ENCODE results near the gene ING5.

The ING5 gene

DNA sequence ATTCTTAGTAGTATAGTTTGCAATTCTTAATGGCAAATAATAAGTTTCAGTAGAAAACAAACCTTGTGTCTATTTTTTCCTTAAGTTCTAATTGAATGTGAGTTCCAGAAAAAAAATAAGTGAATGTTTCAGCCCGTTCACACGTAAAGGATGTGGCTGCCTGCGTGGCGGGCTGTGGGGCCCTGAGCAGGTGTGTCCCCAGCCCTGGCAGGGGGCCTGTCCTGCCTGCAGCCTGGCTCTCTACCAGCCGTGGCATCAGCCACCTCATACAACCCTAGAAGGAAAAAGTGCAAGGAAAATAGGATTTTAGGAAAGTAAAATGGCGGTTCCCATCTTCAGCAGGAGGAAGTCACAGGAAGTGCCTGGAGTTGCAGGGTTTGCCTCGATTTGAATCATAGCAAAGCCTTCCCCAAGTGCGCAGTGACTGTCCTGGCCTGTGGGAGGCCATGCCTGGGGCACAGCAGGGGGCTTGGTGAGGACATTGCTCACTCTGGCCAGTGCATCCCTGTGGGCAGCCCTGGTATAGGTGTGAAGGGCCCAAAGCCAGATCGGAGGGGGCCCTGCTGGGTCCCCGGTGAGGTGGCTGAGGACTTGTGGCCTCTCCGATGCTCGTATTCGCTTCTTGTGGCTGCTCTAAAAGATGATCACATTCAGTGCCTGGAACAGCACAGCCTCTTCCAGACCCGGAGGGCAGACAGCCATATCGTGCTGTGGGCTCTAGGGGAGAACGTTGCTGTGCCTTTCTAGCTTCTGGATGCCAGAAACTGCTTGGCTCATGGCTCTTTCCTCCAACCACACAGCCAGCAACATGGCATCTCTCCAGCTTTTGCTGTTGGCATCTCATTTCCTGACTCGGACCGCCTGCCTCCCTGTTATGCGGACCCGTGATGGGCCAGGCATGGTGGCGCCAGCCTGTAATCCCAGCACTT is 27.8 kb upstream of the ING5 start:
- Histone ChIP-seq H3K9me3 (ENCODE audit: control insufficient read depth, low read length) (no peaks in the 10 kb centered on the region), H3K27me3 (replicated peaks; ENCODE audit: control insufficient read depth, insufficient read depth, low read length) (no peaks in the 10 kb centered on the region), H3K36me3 (ENCODE audit: control insufficient read depth, insufficient read depth, low read length, severe bottlenecking) (peaks cover 42% of the 10 kb centered on the region), H3K4me3 (ENCODE audit: low read length) (no peak overlapping the region), H3K4me1 (ENCODE audit: control insufficient read depth, insufficient read depth, low read length) (no peaks in the 10 kb centered on the region), H3K9ac (ENCODE audit: low read length) (no peak overlapping the region)
- DNase-seq (ENCODE audit: low read depth), result no peak

DNA sequence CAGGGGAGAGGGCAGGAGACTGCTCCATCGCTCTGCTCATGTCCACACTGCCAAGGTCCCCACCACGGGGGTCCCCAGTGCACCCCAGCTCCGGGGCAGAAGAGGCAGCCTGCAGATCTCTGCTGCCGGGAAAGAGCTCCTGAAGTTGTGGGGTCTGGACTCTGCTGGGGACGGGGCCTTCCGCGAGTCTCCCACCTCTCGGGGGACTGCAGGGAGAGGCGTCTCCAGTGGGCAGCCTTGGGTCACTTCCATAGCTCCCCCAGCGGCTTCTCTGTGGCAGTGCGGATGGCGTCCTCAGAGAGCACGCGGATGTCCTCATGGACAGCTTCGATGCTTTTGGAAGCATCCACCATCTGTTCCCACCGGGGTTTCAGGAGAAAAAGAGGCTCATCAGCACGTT is 26.0 kb upstream of the ING5 start:
- Histone ChIP-seq H3K9me3 (ENCODE audit: control insufficient read depth, low read length) (no peaks in the 10 kb centered on the region), H3K27me3 (replicated peaks; ENCODE audit: control insufficient read depth, insufficient read depth, low read length) (no peaks in the 10 kb centered on the region), H3K4me1 (ENCODE audit: control insufficient read depth, insufficient read depth, low read length) (peaks cover 10% of the 10 kb centered on the region), H3K36me3 (ENCODE audit: control insufficient read depth, insufficient read depth, low read length, severe bottlenecking) (peaks cover 30% of the 10 kb centered on the region), H3K4me3 (ENCODE audit: low read length) (no peak overlapping the region), H3K9ac (ENCODE audit: low read length) (no peak overlapping the region)
- no peak for DNase-seq (ENCODE audit: low read depth)

DNA sequence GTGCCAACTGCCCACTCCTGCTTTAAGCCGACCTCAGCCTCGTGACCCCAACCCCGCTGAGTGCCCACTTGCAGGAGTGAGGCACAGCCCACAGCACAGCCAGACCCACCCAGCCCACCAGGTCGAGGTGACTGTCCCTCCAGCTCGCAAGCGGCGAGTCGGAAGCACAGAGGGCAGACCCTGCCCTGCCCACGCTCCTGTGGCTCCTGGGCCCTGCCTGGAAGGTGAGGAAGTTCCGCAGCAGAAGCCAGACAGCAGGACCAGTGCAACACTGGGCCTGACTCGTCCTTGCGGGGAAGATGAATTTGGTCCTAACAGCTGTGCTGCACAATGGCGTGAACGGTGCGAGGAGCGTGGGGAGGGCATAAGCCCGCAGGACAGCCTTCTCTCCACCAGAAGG is 25.2 kb upstream of the ING5 start:
- no peaks in the 10 kb centered on the region for H3K9me3 ChIP-seq (ENCODE audit: control insufficient read depth, low read length)
- H3K4me3 ChIP-seq (ENCODE audit: low read length), result no peak overlapping the region
- peaks cover 22% of the 10 kb centered on the region for H3K36me3 ChIP-seq (ENCODE audit: control insufficient read depth, insufficient read depth, low read length, severe bottlenecking)
- no peaks in the 10 kb centered on the region for H3K27me3 ChIP-seq (replicated peaks; ENCODE audit: control insufficient read depth, insufficient read depth, low read length)
- H3K9ac ChIP-seq (ENCODE audit: low read length), result no peak overlapping the region
- H3K4me1 ChIP-seq (ENCODE audit: control insufficient read depth, insufficient read depth, low read length), result peaks cover 18% of the 10 kb centered on the region
- no peak for DNase-seq (ENCODE audit: low read depth)

DNA sequence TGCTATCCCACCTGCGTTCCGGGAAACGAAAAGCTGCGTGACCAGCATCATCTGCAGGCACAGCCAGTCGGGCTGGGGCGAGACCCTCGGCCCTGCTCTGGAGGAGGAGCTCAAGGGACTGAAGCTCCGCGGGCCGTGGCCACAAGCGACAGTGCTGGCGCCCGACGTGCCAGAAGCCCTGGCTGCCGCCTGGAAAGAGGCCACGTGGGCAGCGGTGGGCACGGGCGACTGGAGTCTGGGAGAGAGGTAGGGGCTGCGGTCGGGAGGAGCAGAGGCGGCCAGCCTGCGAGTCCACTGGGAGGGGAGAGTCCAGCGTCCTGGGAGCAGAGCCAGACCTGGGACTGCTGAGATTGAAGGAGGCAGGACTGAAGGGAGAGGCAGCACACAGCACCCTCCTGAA is 24.4 kb upstream of the ING5 start:
- no peak for DNase-seq (ENCODE audit: low read depth)
- Histone ChIP-seq H3K27me3 (replicated peaks; ENCODE audit: control insufficient read depth, insufficient read depth, low read length) (no peaks in the 10 kb centered on the region), H3K36me3 (ENCODE audit: control insufficient read depth, insufficient read depth, low read length, severe bottlenecking) (peaks cover 15% of the 10 kb centered on the region)

DNA sequence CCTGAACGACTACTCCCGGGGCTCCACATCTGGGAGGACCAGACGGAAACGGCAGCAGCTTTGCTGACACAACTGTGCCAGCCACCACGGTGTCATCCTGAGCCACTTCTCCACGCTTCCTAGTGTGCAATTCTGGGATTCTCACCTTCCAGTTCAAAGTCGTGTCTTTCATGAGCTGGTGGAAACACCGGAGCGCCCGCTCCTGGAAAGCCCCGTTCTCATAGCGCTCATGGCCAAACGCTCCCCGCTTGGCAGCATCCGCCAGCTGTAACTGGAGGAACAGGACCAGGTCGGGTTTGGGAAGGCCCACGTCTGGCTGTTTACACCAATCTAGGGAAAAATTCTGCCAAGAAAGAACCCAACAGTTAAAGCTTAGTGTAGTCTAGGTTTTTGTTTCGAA is 23.5 kb upstream of the ING5 start:
- Histone ChIP-seq H3K27me3 (replicated peaks; ENCODE audit: control insufficient read depth, insufficient read depth, low read length) (no peaks in the 10 kb centered on the region), H3K4me1 (ENCODE audit: control insufficient read depth, insufficient read depth, low read length) (peaks cover 24% of the 10 kb centered on the region), H3K36me3 (ENCODE audit: control insufficient read depth, insufficient read depth, low read length, severe bottlenecking) (peaks cover 9% of the 10 kb centered on the region), H3K9ac (ENCODE audit: low read length) (no peak overlapping the region), H3K9me3 (ENCODE audit: control insufficient read depth, low read length) (no peaks in the 10 kb centered on the region), H3K4me3 (ENCODE audit: low read length) (no peak overlapping the region)
- DNase-seq (ENCODE audit: low read depth), result no peak

More for the DNA sequence above, 24.4 kb upstream of the ING5 start:
- peaks cover 24% of the 10 kb centered on the region for H3K4me1 ChIP-seq (ENCODE audit: control insufficient read depth, insufficient read depth, low read length)
- no peaks in the 10 kb centered on the region for H3K9me3 ChIP-seq (ENCODE audit: control insufficient read depth, low read length)
- no peak overlapping the region for H3K9ac ChIP-seq (ENCODE audit: low read length)
- H3K4me3 ChIP-seq (ENCODE audit: low read length), result no peak overlapping the region

DNA sequence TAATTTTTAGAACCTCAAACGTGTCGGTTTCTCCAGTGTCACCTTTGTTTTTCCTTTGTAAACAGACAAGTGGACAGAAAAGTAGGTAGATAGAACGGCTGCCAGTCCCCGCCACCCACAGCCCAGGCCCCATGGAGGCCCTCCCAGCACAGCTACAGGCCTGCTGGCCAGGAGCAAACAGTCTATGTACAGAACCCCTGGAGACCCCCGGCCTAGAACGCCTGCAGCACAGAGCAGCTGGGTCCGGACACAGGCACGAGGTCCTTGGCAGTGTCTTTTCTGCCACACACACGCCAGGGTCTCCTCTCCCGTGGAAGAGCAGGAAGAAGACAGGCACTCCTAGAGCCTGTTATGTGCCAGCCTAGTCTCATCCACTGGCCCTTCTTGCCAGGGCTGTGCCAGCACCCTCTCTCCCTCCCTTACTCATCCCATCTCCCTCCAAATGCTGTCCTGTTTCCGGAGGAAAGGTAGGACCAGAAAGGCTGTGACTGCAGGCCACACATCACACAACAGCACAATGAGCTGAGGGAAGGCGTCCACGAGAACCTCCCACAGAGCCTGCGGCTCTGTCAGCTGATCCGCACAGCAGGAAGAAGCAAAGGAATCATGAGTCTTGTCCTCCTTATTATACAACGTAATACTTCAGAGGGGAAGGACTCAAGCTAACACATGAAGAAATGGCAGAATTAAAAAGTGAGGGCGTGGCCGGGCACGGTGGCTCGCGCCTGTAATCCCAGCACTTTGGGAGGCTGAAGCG is 22.9 kb upstream of the ING5 start:
- Histone ChIP-seq H3K36me3 (ENCODE audit: control insufficient read depth, insufficient read depth, low read length, severe bottlenecking) (peaks cover 9% of the 10 kb centered on the region), H3K27me3 (replicated peaks; ENCODE audit: control insufficient read depth, insufficient read depth, low read length) (no peaks in the 10 kb centered on the region), H3K4me3 (ENCODE audit: low read length) (no peak overlapping the region), H3K4me1 (ENCODE audit: control insufficient read depth, insufficient read depth, low read length) (peaks cover 24% of the 10 kb centered on the region), H3K9me3 (ENCODE audit: control insufficient read depth, low read length) (no peaks in the 10 kb centered on the region), H3K9ac (ENCODE audit: low read length) (no peak overlapping the region)
- no peak for DNase-seq (ENCODE audit: low read depth)

DNA sequence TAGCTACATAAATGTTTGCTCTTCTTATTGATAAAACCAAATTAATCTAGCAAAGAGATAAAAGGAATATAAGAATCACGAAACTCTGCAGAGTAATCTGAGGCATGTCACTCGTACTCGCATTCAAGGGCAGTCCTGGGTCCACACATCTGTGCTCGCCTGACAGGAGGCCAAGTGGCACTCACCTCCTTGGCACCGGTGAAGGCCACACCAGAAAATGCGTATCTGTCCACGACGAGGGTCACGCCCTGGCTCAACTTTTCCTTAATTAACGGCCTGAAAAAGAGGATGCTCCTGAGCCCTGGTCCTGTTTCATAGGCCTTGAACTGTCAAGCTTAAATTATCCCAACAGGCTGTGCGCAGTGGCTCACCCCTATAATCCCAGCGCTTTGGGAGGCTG is 21.8 kb upstream of the ING5 start:
- no peak for DNase-seq (ENCODE audit: low read depth)
- no peaks in the 10 kb centered on the region for H3K9me3 ChIP-seq (ENCODE audit: control insufficient read depth, low read length)
- H3K4me1 ChIP-seq (ENCODE audit: control insufficient read depth, insufficient read depth, low read length), result peaks cover 24% of the 10 kb centered on the region
- peaks cover 14% of the 10 kb centered on the region for H3K36me3 ChIP-seq (ENCODE audit: control insufficient read depth, insufficient read depth, low read length, severe bottlenecking)
- no peaks in the 10 kb centered on the region for H3K27me3 ChIP-seq (replicated peaks; ENCODE audit: control insufficient read depth, insufficient read depth, low read length)
- peak overlapping the region; percentile 65 for H3K9ac ChIP-seq (ENCODE audit: low read length)
- no peak overlapping the region for H3K4me3 ChIP-seq (ENCODE audit: low read length)

DNA sequence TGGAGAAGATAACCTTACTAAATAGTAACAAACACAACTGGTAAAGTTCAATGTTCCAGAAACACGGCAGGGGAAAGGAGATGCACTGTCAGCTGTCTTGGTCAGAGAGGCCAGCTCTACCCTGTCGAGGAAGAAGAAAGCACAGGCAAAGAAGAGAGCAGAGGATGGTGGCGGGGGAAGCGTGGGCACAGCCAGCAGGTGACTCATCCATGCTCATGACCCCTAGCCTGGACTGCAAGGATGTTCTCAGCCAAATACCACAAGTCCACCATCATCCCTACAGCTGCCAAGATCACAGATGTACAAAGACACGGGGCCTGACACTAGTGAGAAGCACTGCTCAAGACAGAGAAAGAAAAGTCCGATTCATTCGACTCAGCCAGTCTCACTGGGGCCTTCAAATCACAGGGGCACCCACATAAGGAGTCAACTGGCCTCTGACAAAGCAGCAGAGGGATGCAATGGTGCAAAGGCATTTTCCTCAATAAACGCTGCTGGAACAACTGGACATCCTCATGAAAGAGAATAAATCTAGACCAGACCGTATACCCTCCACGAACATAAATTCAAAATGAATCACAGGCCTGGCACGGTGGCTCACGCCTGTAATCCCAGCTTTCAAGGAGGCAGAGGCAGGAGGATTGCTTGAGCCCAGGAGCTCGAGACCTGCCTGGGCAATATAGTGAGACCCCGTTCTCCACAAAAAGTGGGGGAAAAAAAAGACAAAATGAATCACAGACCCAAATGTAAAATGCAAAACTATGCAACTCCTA is 20.8 kb upstream of the ING5 start:
- Histone ChIP-seq H3K4me1 (ENCODE audit: control insufficient read depth, insufficient read depth, low read length) (peaks cover 30% of the 10 kb centered on the region), H3K27me3 (replicated peaks; ENCODE audit: control insufficient read depth, insufficient read depth, low read length) (no peaks in the 10 kb centered on the region), H3K4me3 (ENCODE audit: low read length) (peak overlapping the region; percentile 43), H3K36me3 (ENCODE audit: control insufficient read depth, insufficient read depth, low read length, severe bottlenecking) (peaks cover 14% of the 10 kb centered on the region), H3K9me3 (ENCODE audit: control insufficient read depth, low read length) (no peaks in the 10 kb centered on the region), H3K9ac (ENCODE audit: low read length) (peak overlapping the region; percentile 77)
- DNase-seq (ENCODE audit: low read depth), result peak; percentile 88

DNA sequence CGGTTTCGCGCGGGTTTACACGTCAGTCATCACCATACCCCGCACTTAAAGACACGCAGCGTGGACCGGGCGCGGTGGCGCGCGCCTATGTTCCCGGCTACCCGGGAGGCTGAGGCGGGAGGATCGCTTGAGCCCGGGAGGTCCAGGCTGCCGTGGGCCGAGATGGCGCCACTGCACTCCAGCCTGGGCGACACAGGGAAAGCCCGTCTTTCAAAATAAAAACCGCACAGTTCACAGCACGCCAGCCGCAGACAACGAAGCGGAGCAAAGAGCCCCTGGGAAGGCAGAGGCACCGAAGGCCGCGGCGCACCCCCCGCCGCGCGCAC is 15.6 kb upstream of the ING5 start:
- Histone ChIP-seq H3K36me3 (ENCODE audit: control insufficient read depth, insufficient read depth, low read length, severe bottlenecking) (peaks cover 16% of the 10 kb centered on the region), H3K4me1 (ENCODE audit: control insufficient read depth, insufficient read depth, low read length) (peaks cover 23% of the 10 kb centered on the region), H3K27me3 (replicated peaks; ENCODE audit: control insufficient read depth, insufficient read depth, low read length) (no peaks in the 10 kb centered on the region), H3K9me3 (ENCODE audit: control insufficient read depth, low read length) (no peaks in the 10 kb centered on the region), H3K4me3 (ENCODE audit: low read length) (peak overlapping the region; percentile 98), H3K9ac (ENCODE audit: low read length) (peak overlapping the region; percentile 99)
- DNase-seq (ENCODE audit: low read depth), result no peak

DNA sequence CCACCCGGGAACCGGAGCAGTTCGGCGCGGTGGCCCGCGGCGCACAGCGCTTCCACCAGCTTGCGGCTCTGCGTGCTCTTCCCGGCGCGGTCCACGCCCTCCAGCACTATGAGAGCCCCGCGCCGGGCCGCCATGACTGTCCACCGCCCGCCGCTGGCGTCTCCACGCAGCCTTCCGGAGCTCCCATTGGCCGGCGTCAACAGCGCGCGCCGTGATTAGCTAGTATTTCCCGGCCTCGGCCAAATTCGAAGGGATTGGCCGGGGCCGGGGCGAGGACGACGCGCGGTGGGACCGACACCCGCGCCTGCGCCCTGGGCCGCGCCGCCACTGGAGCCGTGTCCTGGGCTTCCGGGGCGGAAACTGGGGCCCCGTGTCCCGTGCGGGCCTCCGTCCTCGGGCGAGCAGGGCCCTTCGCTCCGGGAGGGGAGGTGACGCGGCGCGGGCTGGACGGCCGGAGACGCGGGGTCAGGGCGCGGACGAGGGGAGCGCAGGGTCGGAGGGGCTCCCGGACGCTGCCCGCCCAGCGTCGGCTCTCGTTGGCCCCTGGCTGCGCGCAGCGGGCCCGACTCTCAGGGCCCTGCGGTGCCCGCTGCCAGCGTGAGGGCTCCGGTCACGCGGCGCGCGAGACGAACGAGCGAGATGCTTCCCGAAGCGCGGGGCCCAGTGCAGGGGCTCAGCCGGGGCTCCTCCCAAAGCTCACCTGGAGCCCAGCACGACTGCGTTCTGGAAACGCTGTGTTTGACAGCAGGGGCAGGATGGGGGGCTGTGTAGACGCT is 15.0 kb upstream of the ING5 start, which contains the start of gene DTYMK:
Gene DTYMK, minus strand, starts transcription at position 166 of the 776 bp plus-strand sequence. Its CDS starts 32 bp downstream, at position 134.
- peaks cover 18% of the 10 kb centered on the region for H3K4me1 ChIP-seq (ENCODE audit: control insufficient read depth, insufficient read depth, low read length)
- DNase-seq (ENCODE audit: low read depth), result peak; percentile 99
- peak within 1 kb of the TSS; percentile 99 for H3K9ac ChIP-seq (ENCODE audit: low read length)
- no peaks in the 10 kb centered on the region for H3K27me3 ChIP-seq (replicated peaks; ENCODE audit: control insufficient read depth, insufficient read depth, low read length)
- H3K9me3 ChIP-seq (ENCODE audit: control insufficient read depth, low read length), result no peaks in the 10 kb centered on the region
- peak within 1 kb of the TSS; percentile 98 for H3K4me3 ChIP-seq (ENCODE audit: low read length)
- H3K36me3 ChIP-seq (ENCODE audit: control insufficient read depth, insufficient read depth, low read length, severe bottlenecking), result peaks cover 19% of the 10 kb centered on the region
